Midbrain (tissue), 1 donor: ENCODE results near the gene ANGPTL5.
"Not testable (repeated sequence)": the region's sequence is repeated elsewhere in the genome, so short reads cannot be mapped to it uniquely, and the experiment has no call there.

Experiments
- DNase-seq: peaks from one replicate; lab custom pipeline; 2025; lab: John Stamatoyannopoulos, UW

ANGPTL5 gene

GRCh38 chr11:101885631-101886030, 30.7 kb downstream of the ANGPTL5 start:
- no peak for DNase-seq

- no peak for DNase-seq
Observed at GRCh38 chr11:101881586-101881985, 34.7 kb downstream of the ANGPTL5 start.

- no peak for DNase-seq
Observed at GRCh38 chr11:101880222-101880621, 36.1 kb downstream of the ANGPTL5 start.

- no peak for DNase-seq
Observed at GRCh38 chr11:101872171-101872882, 44.0 kb downstream of the ANGPTL5 start.

GRCh38 chr11:101870510-101870909, 45.8 kb downstream of the ANGPTL5 start:
- DNase-seq, result no peak

- DNase-seq, result no peak
Observed at GRCh38 chr11:101867951-101868350, 48.4 kb downstream of the ANGPTL5 start.

GRCh38 chr11:101866619-101867491, 49.5 kb downstream of the ANGPTL5 start:
- DNase-seq, result no peak

GRCh38 chr11:101864098-101864497, 52.2 kb downstream of the ANGPTL5 start:
- DNase-seq, result no peak

GRCh38 chr11:101863361-101863760, 53.0 kb downstream of the ANGPTL5 start:
- no peak for DNase-seq

GRCh38 chr11:101862391-101863233, 53.7 kb downstream of the ANGPTL5 start:
- DNase-seq, result peak; percentile 0

- peak; percentile 38 for DNase-seq
Observed at GRCh38 chr11:101860696-101861427, 55.5 kb downstream of the ANGPTL5 start.

- not testable (repeated sequence) for DNase-seq
Observed at GRCh38 chr11:101852260-101852659, 64.1 kb downstream of the ANGPTL5 start.

GRCh38 chr11:101848262-101848661, 68.1 kb downstream of the ANGPTL5 start:
- no peak for DNase-seq

GRCh38 chr11:101844608-101845007, 71.7 kb downstream of the ANGPTL5 start:
- DNase-seq, result no peak

- no peak for DNase-seq
Observed at GRCh38 chr11:101840704-101841103, 75.6 kb downstream of the ANGPTL5 start.
